Astrocyte (in vitro differentiated cells and primary cell): ENCODE results near the gene AGAP5. TPM values are rescaled to one million over a fixed set of nuclear protein-coding genes. Genes with fewer than 3 reads are reported as not detected.
"Not testable (repeated sequence)": the region's sequence is repeated elsewhere in the genome, so short reads cannot be mapped to it uniquely, and the experiment has no call there.

ENCODE experiments used
- DNase-seq: peaks from one replicate; pipeline ENCODE4 v3.0.0-alpha.2; 2010; ENCODE audit warnings: low read depth
- FAIRE-seq: peaks from 2 replicates; lab custom pipeline; 2011; peaks lifted over from hg19 to GRCh38; lab: Jason Lieb, UNC
- H2AFZ ChIP-seq: 2 replicates; pipeline ENCODE4 v1.6.0; 2012; ENCODE audit warnings: low read depth, low read length, inconsistent platforms
- H3K27ac ChIP-seq: 2 replicates; pipeline ENCODE4 v1.5.1; 2011; ENCODE audit warnings: low read depth, low read length, inconsistent platforms
- H3K27me3 ChIP-seq: 2 replicates; pipeline ENCODE4 v1.6.0; 2011; ENCODE audit warnings: low read length, inconsistent platforms; ENCODE audit not compliant: insufficient read depth
- H3K36me3 ChIP-seq: 2 replicates; pipeline ENCODE4 v1.5.1; 2011; ENCODE audit warnings: low read length, inconsistent platforms; ENCODE audit not compliant: insufficient read depth
- H3K4me1 ChIP-seq: 2 replicates; pipeline ENCODE4 v1.5.1; 2011; ENCODE audit warnings: low read length, inconsistent platforms; ENCODE audit not compliant: insufficient read depth
- H3K4me2 ChIP-seq: 2 replicates; pipeline ENCODE4 v1.6.0; 2012; ENCODE audit warnings: low read length, inconsistent platforms
- H3K4me3 ChIP-seq: 2 replicates; pipeline ENCODE4 v1.5.1; 2011; ENCODE audit warnings: low read depth, mild to moderate bottlenecking, low read length, inconsistent platforms; ENCODE audit not compliant: insufficient read depth
- H3K79me2 ChIP-seq: 2 replicates; pipeline ENCODE4 v1.6.0; 2012; ENCODE audit warnings: mild to moderate bottlenecking, low read length, inconsistent platforms; ENCODE audit not compliant: insufficient read depth
- H3K9ac ChIP-seq: 2 replicates; pipeline ENCODE4 v1.6.0; 2012; ENCODE audit warnings: mild to moderate bottlenecking, low read length, inconsistent platforms
- H3K9me3 ChIP-seq: 2 replicates; pipeline ENCODE4 v1.5.1; 2012; ENCODE audit warnings: low read depth, mild to moderate bottlenecking, low read length, inconsistent platforms; ENCODE audit not compliant: insufficient read depth
- H4K20me1 ChIP-seq: 2 replicates; pipeline ENCODE4 v1.6.0; 2012; ENCODE audit warnings: low read length, inconsistent platforms; ENCODE audit not compliant: insufficient read depth
- H3K27ac Mint-ChIP-seq: one replicate; pipeline ENCODE4 v1.8.0; 2021; ENCODE audit warnings: mild to moderate bottlenecking, mixed read lengths; ENCODE audit not compliant: unreplicated experiment
- H3K27me3 Mint-ChIP-seq: one replicate; pipeline ENCODE4 v1.8.0; 2021; ENCODE audit warnings: low read depth, mixed read lengths; ENCODE audit not compliant: unreplicated experiment
- H3K36me3 Mint-ChIP-seq: one replicate; pipeline ENCODE4 v1.8.0; 2021; ENCODE audit warnings: low read depth, mixed read lengths; ENCODE audit not compliant: unreplicated experiment
- H3K4me1 Mint-ChIP-seq: one replicate; pipeline ENCODE4 v1.8.0; 2021; ENCODE audit warnings: low read depth, mixed read lengths; ENCODE audit not compliant: unreplicated experiment
- H3K4me3 Mint-ChIP-seq: one replicate; pipeline ENCODE4 v1.8.0; 2021; ENCODE audit warnings: mild to moderate bottlenecking, moderate library complexity, mixed read lengths; ENCODE audit not compliant: unreplicated experiment
- H3K9me3 Mint-ChIP-seq: one replicate; pipeline ENCODE4 v1.8.0; 2021; ENCODE audit warnings: mild to moderate bottlenecking, mixed read lengths; ENCODE audit not compliant: unreplicated experiment
- EZH2 ChIP-seq: IDR thresholded peaks from 2 replicates; pipeline ENCODE4 v1.6.1; 2012; ENCODE audit warnings: mild to moderate bottlenecking, low read length, inconsistent platforms; ENCODE audit not compliant: insufficient read depth
- total RNA-seq: library from RNA; stranded (reverse); gene quantifications from 2 replicates; pipeline ENCODE4 v1.2.1, GENCODE V29; 2021
- TF ChIP-seq, protein P1 (sequence below): IDR thresholded peaks from 2 replicates; pipeline ENCODE4 v1.5.1; 2011; ENCODE audit warnings: low read depth, mild to moderate bottlenecking, inconsistent platforms, low read length, moderate library complexity; ENCODE audit not compliant: insufficient read depth

AGAP5 gene
- total RNA-seq, 1 donor from 2014 or later, result 5.1 TPM

DNA sequence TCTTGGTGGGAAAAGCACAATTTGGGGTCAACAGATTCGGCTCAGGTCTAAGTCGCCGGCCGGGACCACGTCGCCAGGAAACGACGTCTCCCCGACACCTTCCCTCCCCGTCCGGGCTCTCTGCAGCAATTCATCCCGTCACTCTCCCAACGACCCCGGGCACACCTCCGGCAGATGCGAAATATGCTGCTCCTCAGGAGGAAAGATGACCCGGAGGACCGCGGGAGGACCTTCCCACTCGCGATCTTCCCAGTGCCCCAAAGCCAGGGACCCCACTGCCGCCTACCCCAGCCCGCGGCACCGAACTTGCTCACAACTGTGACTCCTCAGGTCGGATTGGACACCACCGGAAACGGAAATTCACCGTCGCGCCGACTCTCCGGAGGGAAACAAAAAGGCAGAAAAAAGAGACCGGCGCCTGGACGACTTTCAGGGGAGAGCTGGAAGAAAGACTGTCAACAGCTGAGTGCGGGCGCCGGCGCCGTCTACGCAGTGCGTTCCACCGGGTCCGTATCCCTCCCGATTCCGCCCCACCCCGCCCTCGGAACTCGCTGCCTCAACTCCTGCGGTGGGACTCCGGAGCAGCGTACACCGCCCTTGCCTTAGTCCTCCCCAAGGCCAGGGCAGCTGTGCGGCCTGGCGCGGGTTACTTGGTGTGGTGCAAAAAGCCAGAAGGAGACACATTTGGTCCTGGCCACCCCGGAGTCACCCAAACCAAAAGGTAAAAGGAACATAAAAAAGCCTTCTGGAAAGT, 32.4 kb upstream of the AGAP5 start:
- peak overlapping the region; percentile 96 for H3K27ac Mint-ChIP-seq
- no peak for FAIRE-seq
- DNase-seq, result peak; percentile 84
- H3K36me3 Mint-ChIP-seq, result no peaks in the 10 kb centered on the region
- H3K9me3 ChIP-seq, result no peaks in the 10 kb centered on the region
- no peaks in the 10 kb centered on the region for H3K9me3 Mint-ChIP-seq
- peaks cover 2% of the 10 kb centered on the region for H3K4me1 Mint-ChIP-seq
- H3K79me2 ChIP-seq, result peaks cover 38% of the 10 kb centered on the region
- H3K9ac ChIP-seq, result peak overlapping the region; percentile 96
- peaks cover 6% of the 10 kb centered on the region for H3K4me1 ChIP-seq
- peaks cover 11% of the 10 kb centered on the region for H3K36me3 ChIP-seq
- peak overlapping the region; percentile 95 for H3K27ac ChIP-seq
- H3K4me3 ChIP-seq, result peak overlapping the region; percentile 95
- peak overlapping the region; percentile 99 for H2AFZ ChIP-seq
- peaks cover 4% of the 10 kb centered on the region for H4K20me1 ChIP-seq
- peak overlapping the region; percentile 97 for H3K4me3 Mint-ChIP-seq
- no peak for TF ChIP-seq EZH2
- TF ChIP-seq, protein P1, sequence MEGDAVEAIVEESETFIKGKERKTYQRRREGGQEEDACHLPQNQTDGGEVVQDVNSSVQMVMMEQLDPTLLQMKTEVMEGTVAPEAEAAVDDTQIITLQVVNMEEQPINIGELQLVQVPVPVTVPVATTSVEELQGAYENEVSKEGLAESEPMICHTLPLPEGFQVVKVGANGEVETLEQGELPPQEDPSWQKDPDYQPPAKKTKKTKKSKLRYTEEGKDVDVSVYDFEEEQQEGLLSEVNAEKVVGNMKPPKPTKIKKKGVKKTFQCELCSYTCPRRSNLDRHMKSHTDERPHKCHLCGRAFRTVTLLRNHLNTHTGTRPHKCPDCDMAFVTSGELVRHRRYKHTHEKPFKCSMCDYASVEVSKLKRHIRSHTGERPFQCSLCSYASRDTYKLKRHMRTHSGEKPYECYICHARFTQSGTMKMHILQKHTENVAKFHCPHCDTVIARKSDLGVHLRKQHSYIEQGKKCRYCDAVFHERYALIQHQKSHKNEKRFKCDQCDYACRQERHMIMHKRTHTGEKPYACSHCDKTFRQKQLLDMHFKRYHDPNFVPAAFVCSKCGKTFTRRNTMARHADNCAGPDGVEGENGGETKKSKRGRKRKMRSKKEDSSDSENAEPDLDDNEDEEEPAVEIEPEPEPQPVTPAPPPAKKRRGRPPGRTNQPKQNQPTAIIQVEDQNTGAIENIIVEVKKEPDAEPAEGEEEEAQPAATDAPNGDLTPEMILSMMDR, result no peak
- H3K27me3 ChIP-seq, result no peaks in the 10 kb centered on the region
- peak overlapping the region; percentile 98 for H3K4me2 ChIP-seq
- H3K27me3 Mint-ChIP-seq, result no peaks in the 10 kb centered on the region

DNA sequence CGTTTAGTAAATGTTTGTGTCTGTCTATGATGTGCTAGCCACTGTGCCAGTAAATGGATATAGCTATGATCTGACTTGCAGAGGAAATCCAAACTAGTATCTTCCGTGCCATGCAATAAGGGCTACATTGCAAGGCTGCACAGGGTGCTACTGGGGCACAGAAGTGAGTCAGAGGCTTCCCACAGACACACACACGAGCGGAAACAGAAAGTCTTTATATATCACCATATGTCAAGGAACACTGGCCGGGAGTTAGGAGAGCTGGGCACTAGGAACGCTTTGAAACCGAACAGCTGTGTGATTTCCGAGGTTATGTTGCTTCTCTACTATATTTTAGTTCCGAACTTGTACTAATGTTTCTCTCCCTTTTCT, 31.9 kb upstream of the AGAP5 start:
- H3K9me3 Mint-ChIP-seq, H3K4me1 ChIP-seq, H4K20me1 ChIP-seq, H3K27me3 ChIP-seq, H3K4me1 Mint-ChIP-seq, H3K9me3 ChIP-seq, FAIRE-seq, H3K27me3 Mint-ChIP-seq, H3K36me3 Mint-ChIP-seq: not testable (repeated sequence)
- peak overlapping the region; percentile 95 for H3K4me3 ChIP-seq
- H3K36me3 ChIP-seq, result peaks cover 14% of the 10 kb centered on the region
- H3K79me2 ChIP-seq, result peaks cover 35% of the 10 kb centered on the region
- peak overlapping the region; percentile 95 for H3K27ac ChIP-seq
- H3K9ac ChIP-seq, result peak overlapping the region; percentile 96
- H3K27ac Mint-ChIP-seq, result peak overlapping the region; percentile 96
- peak overlapping the region; percentile 99 for H2AFZ ChIP-seq
- H3K4me2 ChIP-seq, result peak overlapping the region; percentile 98
- H3K4me3 Mint-ChIP-seq, result peak overlapping the region; percentile 97
- DNase-seq, result peak; percentile 52

DNA sequence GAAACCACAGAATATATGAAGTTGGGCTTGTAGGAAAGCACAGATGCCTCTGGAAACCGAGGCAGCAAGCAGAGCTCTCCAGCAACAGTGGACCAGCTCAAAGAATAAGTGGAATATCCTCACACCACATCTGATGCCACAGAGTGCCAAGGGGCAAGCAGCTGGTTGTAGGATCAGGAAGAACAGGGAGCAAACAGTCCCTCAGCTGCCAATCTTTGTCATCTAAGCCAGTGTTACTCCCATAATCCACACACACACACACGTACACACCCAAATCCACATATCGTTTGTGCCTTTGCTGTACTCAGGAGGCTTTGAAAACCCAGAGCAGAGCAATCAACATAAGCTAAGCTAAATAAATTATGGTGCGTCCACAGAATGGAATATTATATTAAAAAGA, 25.6 kb upstream of the AGAP5 start:
- Mint-ChIP-seq H3K27ac (no peak overlapping the region), H3K9me3 (no peaks in the 10 kb centered on the region), H3K4me1 (peaks cover 6% of the 10 kb centered on the region), H3K27me3 (no peaks in the 10 kb centered on the region), H3K36me3 (peaks cover 2% of the 10 kb centered on the region), H3K4me3 (no peak overlapping the region)
- Histone ChIP-seq H3K9me3 (no peaks in the 10 kb centered on the region), H3K27ac (no peak overlapping the region), H3K4me3 (no peak overlapping the region), H3K27me3 (no peaks in the 10 kb centered on the region), H4K20me1 (no peaks in the 10 kb centered on the region), H3K36me3 (peaks cover 33% of the 10 kb centered on the region), H2AFZ (no peak overlapping the region), H3K79me2 (no peaks in the 10 kb centered on the region), H3K4me1 (peaks cover 7% of the 10 kb centered on the region), H3K4me2 (no peak overlapping the region), H3K9ac (no peak overlapping the region)
- TF ChIP-seq EZH2, result no peak
- TF ChIP-seq, protein P1, result no peak
- DNase-seq (no peak), FAIRE-seq (no peak)

DNA sequence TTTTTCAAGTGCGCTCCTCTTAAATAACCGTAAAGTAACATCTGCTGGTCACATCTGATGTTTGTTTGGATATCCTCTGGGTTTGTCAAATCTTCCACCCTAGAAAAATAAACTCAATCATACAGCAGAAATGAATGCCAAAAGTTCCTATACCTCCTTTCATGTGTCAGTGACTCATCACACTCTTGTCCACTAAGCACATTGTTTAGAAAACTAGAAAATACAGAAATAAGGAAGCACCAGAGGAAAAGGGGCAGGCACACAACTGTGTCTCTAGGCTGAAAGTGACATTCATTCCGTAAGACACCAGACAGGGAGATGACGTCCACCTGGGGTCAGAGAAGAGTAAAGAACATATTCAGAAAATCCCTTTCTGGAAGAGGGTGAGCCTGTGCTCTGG, 22.7 kb upstream of the AGAP5 start:
- not testable (repeated sequence) for H3K79me2 ChIP-seq, H3K9ac ChIP-seq, H3K4me3 Mint-ChIP-seq, H3K9me3 ChIP-seq, H3K27ac ChIP-seq, H3K4me1 Mint-ChIP-seq, H2AFZ ChIP-seq, H3K27me3 Mint-ChIP-seq, H3K9me3 Mint-ChIP-seq, H3K4me2 ChIP-seq, H3K4me1 ChIP-seq, FAIRE-seq, H4K20me1 ChIP-seq, H3K36me3 Mint-ChIP-seq, H3K4me3 ChIP-seq, H3K27me3 ChIP-seq
- DNase-seq, result peak; percentile 22
- peak overlapping the region; percentile 73 for H3K27ac Mint-ChIP-seq
- peaks cover 37% of the 10 kb centered on the region for H3K36me3 ChIP-seq
